ENCODE results near the gene PHEX.

GRCh38 chrX:22234380-22234779, 202.3 kb downstream of the PHEX start:
- no peak for TF ChIP-seq CTCF (IDR thresholded peaks at IDR 0.05)
- no peak for TF ChIP-seq POLR2A (IDR thresholded peaks at IDR 0.05)
